ENCODE data around the gene CMTM4. TPM values are rescaled to one million over a fixed set of nuclear protein-coding genes. Genes with fewer than 3 reads are reported as not detected.
A peak's percentile ranks its signal among the peaks of the same experiment; 100 is the strongest.

The CMTM4 gene
- total and polyA plus RNA-seq, 2 of the 8 experiments (the other 6 are each of a cell fraction or from before 2014, with no cell fraction given) = 35.3 to 51.7 TPM

DNA sequence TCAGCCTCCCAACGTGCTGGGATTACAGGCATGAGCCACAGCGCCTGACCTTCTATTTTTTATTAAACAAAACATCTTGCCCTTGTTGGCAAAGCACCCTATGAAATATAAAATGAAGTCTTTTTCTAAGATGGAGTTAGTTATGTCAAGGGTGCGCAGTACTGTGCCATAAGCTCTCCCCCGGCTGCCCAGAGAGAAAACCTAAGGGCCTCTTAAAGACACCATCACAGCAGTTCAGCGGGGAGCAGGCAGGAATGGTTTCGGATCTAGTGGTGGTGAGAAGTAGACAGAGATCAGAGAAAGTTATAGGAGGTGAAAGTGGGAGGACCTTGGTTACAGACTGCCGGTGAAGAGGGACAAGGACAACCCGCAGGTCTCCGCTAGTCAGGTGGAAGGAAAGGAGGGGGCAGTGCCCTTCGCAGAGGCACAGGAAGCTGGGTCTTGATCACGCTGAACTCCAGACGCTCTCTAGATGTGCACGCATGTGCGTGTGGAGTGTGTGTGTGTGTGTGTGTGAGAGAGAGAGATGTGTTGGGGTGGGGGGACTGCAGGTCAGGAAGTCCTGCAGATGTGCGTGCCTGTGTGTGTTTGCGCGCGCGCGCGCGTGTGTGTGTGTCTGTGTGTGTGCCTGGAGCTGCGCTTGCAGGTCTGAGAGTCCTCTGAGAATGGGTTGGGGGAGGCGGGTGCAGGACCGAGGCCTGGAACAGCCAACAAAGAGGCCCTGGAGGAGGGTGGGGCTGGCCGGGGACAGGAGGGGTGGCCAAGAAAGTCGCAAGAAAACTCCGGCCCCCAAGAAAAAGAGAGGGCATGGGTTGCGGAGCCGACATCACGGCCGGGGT is 92.8 kb downstream of the CMTM4 start:
- Histone ChIP-seq H2BK5ac (ENCODE audit: low read depth, low read length) (peak overlapping the region; percentile 94), H4K91ac (replicated peaks; ENCODE audit: insufficient read length, low read length) (peak overlapping the region; percentile 92), H2BK15ac (ENCODE audit: low read length) (peak overlapping the region; percentile 67), H3K14ac (ENCODE audit: insufficient read length) (peak overlapping the region; percentile 79), H4K20me1 (replicated peaks in 1 of 2; ENCODE audit: control insufficient read depth in 1 of 2, insufficient read depth in 2 of 2, low read length in 2 of 2) (peaks cover 1 to 11% of the 10 kb centered on the region in 2 experiments), H3K27ac (ENCODE audit: low read depth, low read length) (peak overlapping the region; percentile 66; the same call in 1 of the 2 replicates), H3K79me2 (ENCODE audit: control insufficient read depth in 1 of 2, insufficient read depth in 2 of 2, low read length in 2 of 2) (peaks cover 0 to 3% of the 10 kb centered on the region in 2 experiments; a peak in 2 of 4 replicates), H3K27me3 (replicated peaks in 1 of 4; ENCODE audit: control insufficient read depth in 3 of 4, extremely low read depth in 1 of 4, insufficient read depth in 3 of 4, low read length in 3 of 4) (no peaks in the 10 kb centered on the region), H3K23ac (ENCODE audit: insufficient read length) (no peak overlapping the region), H2BK20ac (ENCODE audit: low read length) (no peak overlapping the region), H2AK5ac (ENCODE audit: low read depth, low read length) (no peak overlapping the region), H4K5ac (ENCODE audit: insufficient read length, low read depth, low read length) (peak overlapping the region; percentile 88), H3K18ac (ENCODE audit: extremely low read depth, low read length) (peak overlapping the region; percentile 95), H2BK12ac (ENCODE audit: low read depth, low read length) (peak overlapping the region; percentile 62; the same call in 1 of the 2 replicates), H3K4me2 (ENCODE audit: insufficient read depth in 1 of 2, low read depth in 2 of 2, low read length in 2 of 2) (peak overlapping the region; percentile 95 to 99), H3K56ac (replicated peaks; ENCODE audit: insufficient read length, low read depth, low read length) (peak overlapping the region; percentile 77), H3K36me3 (ENCODE audit: control insufficient read depth in 2 of 4, insufficient read depth in 4 of 4, low read length in 3 of 4) (no peaks in the 10 kb centered on the region), H3K9me3 (ENCODE audit: insufficient read depth in 2 of 2, low read depth in 1 of 2, low read length in 1 of 2) (no peaks in the 10 kb centered on the region), H2BK120ac (replicated peaks; ENCODE audit: low read depth, low read length) (peak overlapping the region; percentile 86), H4K8ac (ENCODE audit: extremely low read depth, insufficient read depth, low read length) (peak overlapping the region; percentile 72; the same call in 1 of the 2 replicates), H2AFZ (ENCODE audit: low read length) (peak overlapping the region; percentile 98), H3K4me1 (replicated peaks in 1 of 4; ENCODE audit: control insufficient read depth in 3 of 4, insufficient read depth in 4 of 4, low read length in 3 of 4) (peaks cover 0 to 22% (median 9%) of the 10 kb centered on the region in 4 experiments; a peak in 6 of 7 replicates), H3K9ac (replicated peaks in 1 of 4; ENCODE audit: extremely low read depth in 1 of 4, low read depth in 3 of 4, low read length in 3 of 4) (peak overlapping the region in 3 of 4 experiments; percentile 46 to 61 (median 49); a peak in 5 of 7 replicates), H3K4me3 (ENCODE audit: extremely low read depth in 1 of 4, insufficient read depth in 2 of 4, low read depth in 3 of 4, low read length in 4 of 4) (peak overlapping the region; percentile 53 to 96 (median 68)), H3K4ac (replicated peaks; ENCODE audit: insufficient read length, low read depth, low read length) (no peak overlapping the region), H3K23me2 (ENCODE audit: low read depth, low read length) (peaks cover 7% of the 10 kb centered on the region), H3K79me1 (ENCODE audit: low read depth, low read length) (peaks cover 3% of the 10 kb centered on the region; the same call in 1 of the 2 replicates)
- WGBS, 2 experiments (ENCODE audit: extremely low coverage in 1 of 2, insufficient coverage in 1 of 2, insufficient read length in 1 of 2, insufficient replicate concordance in 2 of 2, low coverage in 1 of 2, low lambda C conversion rate in 2 of 2, missing lambda C conversion rate in 1 of 2) = 11% methylated on average over 30 of the region's 32 CpGs; no CpG with 5 or more reads in 1 of the 2 experiments
- FAIRE-seq = no peak
- ChIA-PET POLR2A (ENCODE audit: partially characterized antibody) (interaction anchor here (0.6 to 1.6 kb wide), 9 partner anchors 9 to 175 kb away, joined by 3 to 6 read pairs (median 3); partner anchors contain the start of genes CKLF, DYNC1LI2 and TK2), CTCF (ENCODE audit: partially characterized antibody) (interaction anchor here (0.5 to 2.2 kb wide), 12 partner anchors 9 to 168 kb away, joined by 3 to 6 read pairs (median 4); partner anchors contain the start of gene CKLF)
- DNase-seq (ENCODE audit: low read depth in 1 of 2, low spot score in 2 of 2) = peak in 1 of 2 experiments; percentile 80
- TF ChIP-seq KDM5A (IDR thresholded peaks at IDR 0.05; ENCODE audit: low read length) (no peak), JUND (IDR thresholded peaks at IDR 0.05; ENCODE audit: low read length) (no peak), CHD2 (IDR thresholded peaks at IDR 0.05; ENCODE audit: low read length) (no peak), SIX5 (IDR thresholded peaks at IDR 0.05; ENCODE audit: low read depth, low read length) (no peak), POLR2AphosphoS5 (IDR thresholded peaks at IDR 0.05; ENCODE audit: low read depth, low read length) (peak; percentile 56), CBX5 (IDR thresholded peaks at IDR 0.05; ENCODE audit: low read depth, low read length) (no peak), SAP30 (IDR thresholded peaks at IDR 0.05; ENCODE audit: insufficient read depth, insufficient replicate concordance, low read length) (no peak), CTBP2 (IDR thresholded peaks at IDR 0.05; ENCODE audit: borderline replicate concordance, insufficient read depth, insufficient read length, low read length) (no peak), ASH2L (IDR thresholded peaks at IDR 0.05; ENCODE audit: low read length) (peak; percentile 22), ATF3 (IDR thresholded peaks at IDR 0.05; ENCODE audit: insufficient read depth, low read depth, low read length) (no peak)

Measured in H1 (cell line).